Fibroblast of pulmonary artery (primary cell): Measurements from ENCODE around the gene MAGED2.
"Not testable (repeated sequence)": the region's sequence is repeated elsewhere in the genome, so short reads cannot be mapped to it uniquely, and the experiment has no call there.

Source experiments
- DNase-seq: peaks from one replicate; pipeline ENCODE4 v3.0.0-alpha.2; 2010; ENCODE audit warnings: low read depth
- H3K4me3 ChIP-seq: replicated peaks from 2 replicates; pipeline ENCODE4 v1.5.1; 2011; ENCODE audit warnings: low read depth, mild to moderate bottlenecking, control low read depth, low read length, moderate library complexity
- TF ChIP-seq, protein P1 (sequence below): IDR thresholded peaks from 2 replicates; pipeline ENCODE4 v1.5.1; 2011; ENCODE audit warnings: mild to moderate bottlenecking, control low read depth, low read length, inconsistent platforms; ENCODE audit errors: missing control alignments

The MAGED2 gene

DNA sequence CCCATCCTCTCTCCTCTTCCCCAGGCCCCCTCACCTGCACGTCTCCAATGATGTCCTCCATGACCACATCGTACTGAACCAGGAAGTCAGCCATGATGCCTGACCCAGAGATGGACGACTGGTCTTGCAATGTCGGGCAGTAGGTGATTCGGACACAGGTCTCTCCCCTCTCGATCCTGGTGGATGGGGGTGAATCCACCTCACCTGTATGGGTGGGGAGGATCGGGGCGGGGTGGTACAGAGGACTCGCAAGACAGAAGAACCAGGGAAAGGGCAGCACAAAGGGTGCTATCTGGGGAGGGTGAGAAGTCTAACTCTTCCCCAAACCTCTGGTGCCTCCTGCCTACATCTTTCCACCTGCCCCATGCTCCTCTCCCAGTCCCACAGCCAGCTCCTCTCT is 19.1 kb upstream of the MAGED2 start:
- no peak overlapping the region for H3K4me3 ChIP-seq
- DNase-seq, result no peak
- TF ChIP-seq, protein P1, sequence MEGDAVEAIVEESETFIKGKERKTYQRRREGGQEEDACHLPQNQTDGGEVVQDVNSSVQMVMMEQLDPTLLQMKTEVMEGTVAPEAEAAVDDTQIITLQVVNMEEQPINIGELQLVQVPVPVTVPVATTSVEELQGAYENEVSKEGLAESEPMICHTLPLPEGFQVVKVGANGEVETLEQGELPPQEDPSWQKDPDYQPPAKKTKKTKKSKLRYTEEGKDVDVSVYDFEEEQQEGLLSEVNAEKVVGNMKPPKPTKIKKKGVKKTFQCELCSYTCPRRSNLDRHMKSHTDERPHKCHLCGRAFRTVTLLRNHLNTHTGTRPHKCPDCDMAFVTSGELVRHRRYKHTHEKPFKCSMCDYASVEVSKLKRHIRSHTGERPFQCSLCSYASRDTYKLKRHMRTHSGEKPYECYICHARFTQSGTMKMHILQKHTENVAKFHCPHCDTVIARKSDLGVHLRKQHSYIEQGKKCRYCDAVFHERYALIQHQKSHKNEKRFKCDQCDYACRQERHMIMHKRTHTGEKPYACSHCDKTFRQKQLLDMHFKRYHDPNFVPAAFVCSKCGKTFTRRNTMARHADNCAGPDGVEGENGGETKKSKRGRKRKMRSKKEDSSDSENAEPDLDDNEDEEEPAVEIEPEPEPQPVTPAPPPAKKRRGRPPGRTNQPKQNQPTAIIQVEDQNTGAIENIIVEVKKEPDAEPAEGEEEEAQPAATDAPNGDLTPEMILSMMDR, result no peak

DNA sequence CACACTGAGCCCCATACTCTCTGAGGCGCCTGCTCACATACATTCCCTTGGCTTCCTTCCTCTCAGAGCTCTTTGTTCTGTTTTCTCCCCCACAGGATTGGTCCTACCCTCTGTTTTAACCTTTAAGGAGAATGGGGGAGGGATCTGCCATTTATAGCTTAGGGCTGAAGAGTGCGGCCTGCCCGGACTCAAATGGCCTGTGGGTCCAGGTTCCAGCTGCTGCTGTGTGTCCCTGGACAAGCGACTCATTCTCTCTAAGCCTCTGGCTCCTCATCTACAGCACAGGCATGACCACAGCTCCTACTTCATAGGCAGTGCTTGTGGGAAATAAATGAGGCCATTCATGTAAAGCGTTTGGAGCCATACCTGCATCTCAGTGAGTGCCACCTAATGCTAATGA is 18.1 kb upstream of the MAGED2 start:
- not testable (repeated sequence) for DNase-seq, H3K4me3 ChIP-seq

DNA sequence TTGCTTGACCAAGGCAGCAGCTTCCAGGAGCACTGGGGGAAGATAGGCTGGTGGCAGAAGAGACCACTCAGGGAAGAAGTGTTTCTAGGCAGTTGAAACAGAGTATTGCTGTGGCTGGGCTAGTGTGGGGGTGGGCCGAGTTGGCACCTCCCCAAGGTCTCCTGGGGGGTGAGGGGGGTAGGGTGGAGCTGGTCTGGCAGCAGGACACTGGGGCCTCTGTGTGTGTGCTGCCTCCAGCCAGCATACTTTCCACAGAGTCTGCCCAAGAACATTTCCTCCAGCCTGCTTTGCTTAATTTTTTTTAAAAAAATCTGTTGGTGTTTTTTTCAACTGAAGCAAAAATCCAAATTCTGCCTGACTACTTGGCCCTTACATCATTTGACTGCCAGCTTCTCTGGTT is 13.5 kb upstream of the MAGED2 start:
- DNase-seq, result no peak
- H3K4me3 ChIP-seq, result no peak overlapping the region
- TF ChIP-seq, protein P1, result no peak

DNA sequence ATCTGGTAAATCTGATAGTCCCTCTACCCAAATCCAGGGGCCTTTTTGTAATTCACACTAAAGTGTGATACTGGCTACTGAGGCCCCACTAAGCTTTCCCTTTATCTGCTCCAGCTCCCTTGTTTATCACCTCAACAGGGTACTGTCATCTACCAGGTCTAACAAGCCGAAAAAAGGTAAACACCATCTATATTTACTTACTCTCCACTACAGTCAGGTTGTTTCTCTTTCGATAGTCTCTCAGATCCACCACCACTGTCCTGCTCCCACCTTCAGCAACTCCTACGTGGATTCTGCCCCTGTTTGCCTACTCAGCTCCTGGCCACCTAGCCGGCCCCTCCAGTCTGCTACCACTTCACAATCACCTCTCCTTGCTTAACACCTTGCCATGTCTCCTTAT is 12.8 kb upstream of the MAGED2 start:
- no peak overlapping the region for H3K4me3 ChIP-seq
- DNase-seq, result no peak
- TF ChIP-seq, protein P1, result no peak

DNA sequence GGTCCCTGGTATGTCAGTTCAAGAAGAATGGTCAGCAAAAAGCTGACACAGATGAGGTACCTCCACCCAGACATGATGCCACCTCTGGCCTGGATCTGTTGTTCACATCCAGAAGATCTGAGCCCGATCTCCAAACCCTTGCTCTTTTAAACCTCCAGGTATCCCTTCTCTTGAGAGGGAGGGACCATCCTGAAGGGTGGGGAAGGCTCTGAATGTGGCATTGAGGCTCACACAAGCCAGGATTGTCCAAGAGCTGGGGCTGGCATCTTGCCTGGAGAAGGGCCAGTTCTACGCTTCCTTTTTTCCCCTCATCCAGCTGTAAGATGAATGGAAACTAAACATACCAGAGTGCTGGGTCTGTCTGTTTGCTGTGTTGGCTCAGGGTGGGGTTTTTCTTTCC is 9.4 kb upstream of the MAGED2 start, which contains the start of gene ITIH6:
Gene ITIH6 (minus strand): TSS at position 119 of the 400 bp plus-strand sequence. CDS start 45 bp downstream, at position 74.
- DNase-seq, result no peak
- no peak within 1 kb of the TSS for H3K4me3 ChIP-seq
- TF ChIP-seq, protein P1, result no peak

DNA sequence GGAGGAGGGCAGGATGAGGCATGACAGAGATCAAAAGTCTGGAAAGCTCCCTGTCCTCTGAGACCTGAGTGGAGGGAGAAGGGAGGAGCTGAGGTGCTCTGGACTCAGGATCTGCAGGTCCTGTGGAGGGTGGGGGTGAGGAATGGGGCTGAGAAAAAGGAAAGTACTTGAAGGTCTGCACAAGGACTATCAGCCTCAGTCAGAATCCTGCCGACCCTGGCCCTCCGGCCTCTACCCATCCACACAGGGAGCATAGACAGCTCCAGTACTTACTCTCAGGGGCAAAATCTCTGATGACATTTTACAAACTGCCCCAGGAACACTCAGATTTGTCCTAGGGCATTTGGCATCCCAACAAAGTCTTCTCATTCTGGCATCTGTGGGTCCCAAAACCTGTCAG is 8.5 kb upstream of the MAGED2 start:
- H3K4me3 ChIP-seq, result no peak overlapping the region

DNA sequence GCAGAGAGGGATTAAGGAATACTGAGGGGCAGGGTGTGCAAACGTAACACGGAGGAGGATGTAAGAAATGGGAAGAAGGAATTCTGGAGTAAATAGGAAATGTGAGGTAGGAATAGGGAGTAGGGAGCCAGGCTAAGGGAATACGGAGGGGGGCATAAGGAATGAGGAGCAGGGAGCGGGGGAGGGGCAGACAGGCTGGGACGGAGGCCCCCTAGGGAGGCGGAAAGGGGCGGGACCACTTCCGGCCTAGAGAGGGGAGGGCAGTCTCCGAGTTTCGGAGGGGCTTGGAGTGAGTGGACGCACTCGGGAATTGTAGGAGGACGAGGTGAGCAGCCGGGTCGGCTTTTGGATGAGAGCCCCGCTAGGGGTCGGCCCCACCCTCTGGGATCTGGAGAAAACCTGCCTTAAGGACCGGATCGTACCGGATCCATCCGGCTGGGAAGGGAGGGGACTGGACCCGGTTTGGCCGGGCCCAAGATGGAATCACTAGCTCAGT is 612 bp downstream of the MAGED2 start:
- H3K4me3 ChIP-seq, result peak overlapping the region; percentile 81
- TF ChIP-seq, protein P1, result no peak
- no peak for DNase-seq

More for the DNA sequence above, 8.5 kb upstream of the MAGED2 start:
- TF ChIP-seq, protein P1, result no peak
- DNase-seq, result no peak
